Inflammatory macrophage treated with lipopolysaccharide for 4 hours (primary cell): ENCODE measurements around the gene PDE4D.

Experiments used
- DNase-seq: peaks from one replicate; pipeline ENCODE4 v3.0.0-alpha.2; 2020

Gene PDE4D

GRCh38 chr5:59542306-59542705 is 351.2 kb downstream of the PDE4D start:
- no peak for DNase-seq

- DNase-seq: no peak
Observed at GRCh38 chr5:59540366-59540765, 353.2 kb downstream of the PDE4D start.

- no peak for DNase-seq
Observed at GRCh38 chr5:59538750-59539121, 354.8 kb downstream of the PDE4D start.

DNA sequence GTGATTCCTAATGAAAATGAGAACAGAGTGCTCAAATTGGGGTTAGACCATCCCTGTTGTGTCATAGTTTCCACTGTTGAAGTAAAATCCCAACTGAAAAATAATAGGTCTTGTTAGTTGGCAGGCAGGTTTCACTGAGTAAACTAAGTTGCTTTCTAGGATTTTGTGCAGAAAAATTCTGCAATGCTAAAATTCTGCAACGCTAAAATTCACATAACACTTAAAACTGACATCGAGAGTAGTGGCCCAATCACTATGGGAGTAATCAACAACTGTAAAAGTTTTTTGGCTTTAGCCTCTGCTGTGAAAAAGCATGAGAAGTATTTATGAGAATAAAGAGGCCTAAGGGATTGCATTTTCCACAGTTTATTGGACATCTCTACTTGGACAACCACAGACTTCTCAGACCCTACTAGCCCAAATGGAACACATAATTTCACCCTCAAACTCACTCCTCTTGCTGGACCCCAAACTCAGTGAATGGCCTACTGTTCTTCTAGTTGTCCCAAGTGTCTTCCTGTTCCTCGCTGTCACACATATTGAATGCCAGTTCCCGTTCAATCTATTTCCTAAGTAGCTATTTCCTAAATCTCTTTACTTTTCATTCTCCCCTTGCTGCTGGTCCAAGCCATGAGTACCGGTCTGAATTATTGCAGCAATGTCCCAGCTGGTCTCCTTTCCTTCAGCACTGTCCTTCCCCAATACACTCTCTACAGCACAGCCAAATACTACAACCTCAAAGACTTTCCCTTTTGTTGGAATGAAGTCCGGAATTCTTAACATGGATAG is 355.4 kb downstream of the PDE4D start:
- no peak for DNase-seq

- no peak for DNase-seq
Observed at GRCh38 chr5:59536875-59537274, 356.7 kb downstream of the PDE4D start.

GRCh38 chr5:59535561-59535960 is 358.0 kb downstream of the PDE4D start:
- no peak for DNase-seq

GRCh38 chr5:59533730-59534108 is 359.8 kb downstream of the PDE4D start:
- no peak for DNase-seq

- DNase-seq: no peak
Observed at GRCh38 chr5:59532979-59533729, 360.4 kb downstream of the PDE4D start.

DNA sequence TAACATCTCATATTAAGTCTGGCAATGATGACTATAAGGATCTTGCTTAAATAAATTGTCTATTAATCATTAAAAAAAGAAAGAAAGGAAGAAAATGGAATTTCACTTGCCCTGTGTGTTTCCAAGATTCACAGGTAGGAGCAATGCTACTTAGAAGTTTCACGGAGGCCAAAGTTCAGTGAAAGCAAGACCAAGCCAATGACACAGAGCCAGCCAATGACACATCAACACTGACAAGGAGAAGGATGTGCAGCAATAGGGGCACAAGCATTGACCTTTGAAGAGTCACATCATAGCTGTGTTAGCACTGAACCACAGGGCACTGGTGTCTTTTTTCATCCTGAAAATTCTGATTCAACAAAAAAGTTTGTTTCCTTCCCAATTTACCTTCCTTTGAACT is 364.3 kb downstream of the PDE4D start:
- DNase-seq: no peak

DNA sequence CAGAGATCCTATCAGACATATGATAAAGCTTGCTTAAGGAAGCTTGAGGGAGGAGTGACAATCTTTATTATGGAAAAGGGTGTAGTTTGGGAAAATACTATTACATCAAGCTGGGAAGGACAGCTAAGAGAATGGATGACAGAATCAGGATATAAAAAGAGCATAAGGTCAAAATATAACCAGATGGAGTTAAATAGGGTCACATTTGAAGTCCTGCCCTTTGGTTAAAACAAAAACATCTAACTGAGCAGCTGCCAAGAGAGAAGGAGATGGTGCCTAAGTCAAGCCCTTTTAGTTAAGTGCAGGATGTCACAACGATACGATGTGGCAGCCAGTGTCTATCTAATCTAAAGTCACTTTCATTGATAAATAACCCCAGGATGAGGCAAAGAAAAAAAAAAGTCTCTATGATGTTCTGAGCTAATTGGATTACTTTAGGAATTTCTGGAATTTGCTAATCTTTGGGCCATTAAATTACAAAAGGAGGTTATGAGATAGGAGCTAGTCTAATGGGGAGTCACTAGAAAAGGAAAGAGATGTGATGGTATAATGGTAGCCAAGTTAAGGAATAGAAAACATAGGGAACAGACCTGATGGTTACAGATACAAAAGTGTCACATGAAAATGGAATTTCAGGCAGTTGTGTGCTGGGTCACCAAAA is 365.2 kb downstream of the PDE4D start:
- DNase-seq: no peak

DNA sequence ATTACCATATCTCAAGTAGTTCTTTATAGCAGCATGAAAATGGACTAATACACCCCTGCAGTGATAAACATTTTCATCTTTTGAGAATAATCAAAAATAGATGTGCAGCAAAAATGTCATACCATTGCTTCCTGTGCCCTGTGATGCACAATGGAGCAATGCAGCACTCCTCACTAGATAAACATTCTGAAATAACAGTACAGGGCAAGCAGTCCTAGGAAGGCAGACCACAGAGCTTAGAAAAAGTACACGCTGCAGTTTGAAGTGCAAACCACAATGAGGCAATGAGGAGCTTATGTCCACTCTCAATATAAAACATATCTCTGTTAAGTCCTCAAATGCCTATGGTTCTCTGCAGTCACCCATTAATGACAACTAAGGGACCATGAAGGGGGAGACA is 367.6 kb downstream of the PDE4D start:
- no peak for DNase-seq

GRCh38 chr5:59525311-59525710 is 368.2 kb downstream of the PDE4D start:
- no peak for DNase-seq

DNA sequence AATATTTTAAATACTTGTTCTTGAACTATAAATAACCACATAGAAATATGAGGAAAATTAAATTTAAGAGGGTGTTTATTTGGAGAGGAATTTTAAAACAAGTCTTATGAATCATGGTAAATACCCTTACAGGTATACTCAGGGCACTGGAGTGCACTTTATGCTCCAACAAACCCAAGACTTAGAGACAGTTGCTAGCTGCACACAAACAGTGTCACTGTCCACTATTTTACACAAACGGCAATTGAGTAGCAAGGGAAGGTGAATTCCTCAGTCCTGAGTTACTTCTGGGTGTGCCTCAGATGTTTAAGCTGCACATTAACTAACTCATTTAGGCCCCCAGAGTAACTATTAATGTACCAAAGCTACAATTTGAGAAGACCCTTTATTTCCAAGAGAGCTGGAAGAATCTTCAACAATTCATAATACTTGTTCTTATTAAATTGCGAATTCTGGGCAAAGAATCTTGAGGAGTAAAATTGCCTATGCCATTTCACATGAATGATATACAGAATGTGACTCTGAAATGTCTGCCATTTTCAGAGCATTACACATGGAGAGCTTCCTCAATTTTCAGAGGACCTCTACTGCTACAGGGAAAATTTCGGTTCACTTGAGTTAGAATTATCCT is 371.2 kb downstream of the PDE4D start:
- DNase-seq: no peak

DNA sequence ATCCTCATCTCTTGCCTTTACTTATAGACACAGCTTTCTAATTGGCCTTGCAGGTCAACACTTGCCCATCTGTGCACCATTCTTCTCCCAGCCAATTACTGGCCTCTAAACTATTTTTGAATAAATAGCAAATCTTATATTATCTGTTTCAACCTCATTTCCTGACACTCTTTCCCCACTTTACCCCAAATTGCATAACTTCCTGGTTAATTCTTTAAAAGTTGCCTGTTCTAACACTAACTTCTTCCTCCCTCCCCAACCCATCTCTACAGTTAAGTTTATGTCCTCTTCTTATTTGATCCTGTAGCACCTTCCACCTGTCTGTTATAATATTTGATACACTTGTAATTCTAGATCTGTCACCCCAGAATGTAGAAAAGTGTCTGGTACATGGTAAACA is 372.1 kb downstream of the PDE4D start:
- DNase-seq: no peak

DNA sequence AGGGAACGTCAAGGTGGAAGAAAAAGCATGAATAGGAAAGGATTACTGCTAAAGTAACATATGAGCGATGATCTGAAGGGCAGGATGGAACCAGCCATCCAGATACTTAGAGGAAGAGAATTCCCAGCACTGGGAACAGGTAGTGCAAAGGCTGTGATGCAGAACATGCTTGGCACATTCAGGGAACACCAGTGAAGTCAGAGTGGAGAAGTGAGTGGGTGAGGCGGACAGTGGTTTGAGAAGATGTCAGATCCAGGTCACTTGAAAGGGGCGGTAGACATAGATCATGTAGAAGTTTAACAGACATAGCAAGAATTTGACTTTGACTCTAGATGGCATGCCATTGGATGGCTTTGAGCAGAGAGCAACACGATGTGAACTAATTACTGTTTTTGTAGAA is 374.2 kb downstream of the PDE4D start:
- no peak for DNase-seq

GRCh38 chr5:59517926-59518585 is 375.5 kb downstream of the PDE4D start:
- DNase-seq: no peak

DNA sequence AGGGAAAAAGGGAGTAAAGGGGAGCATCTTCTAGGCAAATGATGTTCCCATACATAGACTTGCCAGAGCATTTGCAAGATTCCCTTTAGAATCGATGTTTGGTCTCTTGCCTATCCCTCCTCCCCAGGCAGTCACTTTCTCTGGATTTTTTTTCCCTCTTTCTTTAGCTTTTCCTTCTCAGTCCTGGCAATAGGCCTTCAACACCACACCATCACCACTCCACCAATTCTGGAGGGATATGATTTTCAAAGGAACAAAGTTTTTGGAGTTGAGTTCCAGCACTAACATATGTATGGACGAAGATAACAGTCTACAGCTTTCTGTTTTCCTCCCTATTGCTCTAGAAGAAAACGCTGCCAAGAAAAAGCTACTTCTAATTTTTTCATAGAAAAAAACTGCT is 377.4 kb downstream of the PDE4D start:
- DNase-seq: no peak

DNA sequence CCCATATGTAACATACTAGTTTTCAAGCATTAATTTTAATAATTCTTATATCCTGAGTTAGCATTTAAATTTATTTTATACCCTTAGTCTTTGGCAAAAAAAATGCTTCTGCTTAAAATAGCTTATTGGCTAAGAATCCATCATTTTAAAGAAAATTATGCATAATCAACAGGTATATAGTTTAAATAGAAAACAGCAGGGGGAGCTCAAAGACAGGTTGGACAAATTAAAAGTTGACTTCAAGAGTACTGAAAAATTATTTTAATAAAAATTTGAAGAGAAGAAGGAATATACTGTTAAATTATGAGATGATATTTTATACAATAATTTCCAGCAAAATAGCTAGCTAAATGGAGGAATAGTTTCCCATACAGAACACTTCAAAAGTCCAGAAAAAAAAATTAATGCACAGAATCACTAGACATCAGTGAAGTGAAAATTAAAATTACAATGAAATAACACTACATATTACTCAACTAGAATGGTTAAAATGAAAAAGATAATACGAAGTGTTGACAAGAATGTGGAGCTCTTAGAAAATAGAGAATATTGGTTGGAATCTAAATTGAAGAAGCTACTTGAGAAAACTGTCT is 387.1 kb downstream of the PDE4D start:
- DNase-seq: peak; percentile 31

GRCh38 chr5:59504043-59504442 is 389.5 kb downstream of the PDE4D start:
- no peak for DNase-seq

DNA sequence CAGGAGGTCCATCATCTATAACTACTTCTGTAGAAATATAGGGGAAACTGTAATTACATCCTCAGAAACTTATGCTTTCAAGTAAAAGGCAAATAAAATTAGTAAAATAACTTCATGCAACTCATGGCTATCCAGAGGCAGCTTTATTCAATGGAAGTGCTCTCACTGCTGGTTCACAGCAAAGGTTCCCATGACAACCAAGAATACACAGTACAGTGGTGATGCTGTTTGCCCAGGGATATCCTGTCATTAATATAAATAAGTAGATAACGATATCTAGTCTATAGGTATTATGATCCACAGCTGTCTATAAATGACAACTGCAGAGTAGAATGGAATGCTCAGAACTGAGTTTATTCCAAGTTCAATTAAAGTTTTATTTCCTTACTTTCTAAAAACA is 390.3 kb downstream of the PDE4D start:
- no peak for DNase-seq

- DNase-seq: no peak
Observed at GRCh38 chr5:59501316-59501715, 392.2 kb downstream of the PDE4D start.

DNA sequence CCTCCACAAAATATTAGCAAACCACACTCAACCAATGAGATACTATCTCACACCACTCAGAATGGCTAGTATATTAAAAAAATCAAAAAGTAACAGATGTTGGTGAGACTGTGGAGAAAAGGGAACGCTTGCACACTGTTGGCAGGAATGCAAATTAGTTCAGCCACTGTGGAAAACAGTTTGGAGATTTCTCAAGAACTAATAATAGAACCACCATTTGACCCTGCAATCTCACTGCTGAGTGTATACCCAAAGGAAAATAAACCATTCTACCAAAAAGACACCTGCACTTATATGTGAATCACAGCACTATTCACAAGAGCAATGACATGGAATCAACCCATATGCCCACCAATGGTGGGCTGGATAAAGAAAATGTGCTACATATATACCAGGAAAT is 393.5 kb downstream of the PDE4D start:
- no peak for DNase-seq

- DNase-seq: no peak
Observed at GRCh38 chr5:59497207-59497606, 396.3 kb downstream of the PDE4D start.
